AG04450 (cell line): ENCODE results near the gene NDUFS3. TPM values are rescaled to one million over a fixed set of nuclear protein-coding genes. Genes with fewer than 3 reads are reported as not detected.
A peak's percentile ranks its signal among the peaks of the same experiment; 100 is the strongest.
"Not testable (repeated sequence)": the region's sequence is repeated elsewhere in the genome, so short reads cannot be mapped to it uniquely, and the experiment has no call there.

ENCODE experiments used
- CTCF ChIA-PET: fragments of 300-600, 350-600 bp; formaldehyde crosslinking; extraction: SDS; loops from one replicate; lab custom pipeline; 2022; ENCODE audit warnings: antibody characterized with exemption, inconsistent platforms; lab: Charles Lee
- POLR2A ChIA-PET: fragments of 350-600 bp; formaldehyde crosslinking; extraction: SDS; loops from one replicate; lab custom pipeline; 2021; ENCODE audit warnings: antibody characterized with exemption, inconsistent platforms; lab: Yijun Ruan, JAX
- DNase-seq: peaks from one replicate; pipeline ENCODE4 v3.0.0-alpha.2; 2011; ENCODE audit warnings: low read depth, low spot score
- H3K27ac ChIP-seq: one replicate; pipeline ENCODE4 v1.5.1; 2012; ENCODE audit warnings: low read depth, low read length, control low read depth
- H3K27me3 ChIP-seq: one replicate; pipeline ENCODE4 v1.6.0; 2012; ENCODE audit warnings: low read length; ENCODE audit not compliant: control insufficient read depth, insufficient read depth
- H3K4me3 ChIP-seq: 2 replicates; pipeline ENCODE4 v1.5.1; 2011; ENCODE audit warnings: mild to moderate bottlenecking, low read depth, low read length, control low read depth
- H3K9me3 ChIP-seq: 2 replicates; pipeline ENCODE4 v1.5.1; 2012; ENCODE audit warnings: low read length; ENCODE audit not compliant: control insufficient read depth, insufficient read depth
- polyA plus RNA-seq: library from polyadenylated mRNA; depleted of rRNA; stranded (reverse); fragments of >200 nt; gene quantifications from 2 replicates; pipeline ENCODE4 v1.2.3, GENCODE V29; 2011
- TF ChIP-seq, protein P1 (sequence below): IDR thresholded peaks from 2 replicates; pipeline ENCODE4 v1.5.1; 2011; ENCODE audit warnings: low read depth, low read length, control low read depth, inconsistent platforms

The NDUFS3 gene
- polyA plus RNA-seq, 1 experiment = 106 TPM

DNA sequence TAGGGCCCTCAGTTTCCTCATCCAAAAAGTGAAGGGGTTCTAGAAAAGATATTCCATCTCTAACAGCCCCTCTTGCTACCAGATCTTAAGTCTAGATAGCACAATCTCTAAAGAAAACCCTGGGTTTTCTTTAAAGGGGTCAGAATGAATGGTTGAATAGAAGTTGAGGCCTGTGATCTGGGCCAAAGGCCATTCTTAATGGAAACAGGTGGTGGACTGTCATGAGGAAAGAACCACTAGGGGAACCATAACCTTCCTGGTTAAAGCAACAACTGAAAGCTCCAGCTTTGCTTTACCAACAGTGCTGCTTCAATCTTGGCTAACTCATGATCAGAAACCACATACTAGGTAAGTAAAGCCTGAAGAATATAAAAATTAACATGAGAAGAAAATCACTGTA, 27.8 kb upstream of the NDUFS3 start:
- H3K4me3 ChIP-seq = peak overlapping the region; percentile 99
- no peaks in the 10 kb centered on the region for H3K27me3 ChIP-seq
- no peak for DNase-seq
- CTCF ChIA-PET = interaction anchor here (0.6 to 1.3 kb wide), 9 partner anchors 9 to 293 kb away, joined by 3 to 10 read pairs (median 3); no protein-coding TSS in a partner anchor
- H3K9me3 ChIP-seq = peaks cover 3% of the 10 kb centered on the region; the same call in 1 of the 2 replicates
- H3K27ac ChIP-seq = no peak overlapping the region
- TF ChIP-seq, protein P1, sequence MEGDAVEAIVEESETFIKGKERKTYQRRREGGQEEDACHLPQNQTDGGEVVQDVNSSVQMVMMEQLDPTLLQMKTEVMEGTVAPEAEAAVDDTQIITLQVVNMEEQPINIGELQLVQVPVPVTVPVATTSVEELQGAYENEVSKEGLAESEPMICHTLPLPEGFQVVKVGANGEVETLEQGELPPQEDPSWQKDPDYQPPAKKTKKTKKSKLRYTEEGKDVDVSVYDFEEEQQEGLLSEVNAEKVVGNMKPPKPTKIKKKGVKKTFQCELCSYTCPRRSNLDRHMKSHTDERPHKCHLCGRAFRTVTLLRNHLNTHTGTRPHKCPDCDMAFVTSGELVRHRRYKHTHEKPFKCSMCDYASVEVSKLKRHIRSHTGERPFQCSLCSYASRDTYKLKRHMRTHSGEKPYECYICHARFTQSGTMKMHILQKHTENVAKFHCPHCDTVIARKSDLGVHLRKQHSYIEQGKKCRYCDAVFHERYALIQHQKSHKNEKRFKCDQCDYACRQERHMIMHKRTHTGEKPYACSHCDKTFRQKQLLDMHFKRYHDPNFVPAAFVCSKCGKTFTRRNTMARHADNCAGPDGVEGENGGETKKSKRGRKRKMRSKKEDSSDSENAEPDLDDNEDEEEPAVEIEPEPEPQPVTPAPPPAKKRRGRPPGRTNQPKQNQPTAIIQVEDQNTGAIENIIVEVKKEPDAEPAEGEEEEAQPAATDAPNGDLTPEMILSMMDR = peak; percentile 59
- POLR2A ChIA-PET = interaction anchor here (0.7 to 1.9 kb wide), 2 partner anchors 18 to 141 kb away, joined by 4 to 19 read pairs; no protein-coding TSS in a partner anchor

GRCh38 chr11:47552056-47552565, 26.8 kb upstream of the NDUFS3 start:
- ChIA-PET CTCF (interaction anchor here (0.7 to 1.8 kb wide), 10 partner anchors 8 to 294 kb away, joined by 3 to 10 read pairs (median 4); no protein-coding TSS in a partner anchor), POLR2A (interaction anchor here (0.5 to 1.9 kb wide), 8 partner anchors 9 to 125 kb away, joined by 3 to 19 read pairs (median 3); no protein-coding TSS in a partner anchor)
- H3K27me3 ChIP-seq = no peaks in the 10 kb centered on the region
- peak overlapping the region; percentile 99 for H3K4me3 ChIP-seq
- peaks cover 3% of the 10 kb centered on the region; the same call in 1 of the 2 replicates for H3K9me3 ChIP-seq
- TF ChIP-seq, protein P1 = no peak
- no peak for DNase-seq
- H3K27ac ChIP-seq = peak overlapping the region; percentile 82

GRCh38 chr11:47552566-47553405, 26.1 kb upstream of the NDUFS3 start, which contains the start of gene CELF1:
Gene CELF1 (minus strand): TSS chr11:47553132. CDS start chr11:47499523, 53,609 bp downstream.
- H3K4me3 ChIP-seq = peak within 1 kb of the TSS; percentile 99
- CTCF ChIA-PET = interaction anchor here (0.5 to 2.5 kb wide), 43 partner anchors 9 to 151 kb away, joined by 3 to 33 read pairs (median 4); partner anchors contain the start of genes KBTBD4 and NDUFS3
- peaks cover 3% of the 10 kb centered on the region; the same call in 1 of the 2 replicates for H3K9me3 ChIP-seq
- H3K27ac ChIP-seq = peak within 1 kb of the TSS; percentile 82
- POLR2A ChIA-PET = interaction anchor here (0.5 to 1.9 kb wide), 7 partner anchors 10 to 92 kb away, joined by 3 to 19 read pairs (median 3); no protein-coding TSS in a partner anchor
- DNase-seq = peak; percentile 53
- H3K27me3 ChIP-seq = no peaks in the 10 kb centered on the region
- TF ChIP-seq, protein P1 = peak; percentile 66

- DNase-seq = no peak
- TF ChIP-seq, protein P1 = no peak
- peak overlapping the region; percentile 64 for H3K4me3 ChIP-seq
- ChIA-PET POLR2A (interaction anchor here (0.6 kb wide), 1 partner anchor 17 kb away, joined by 3 read pairs; no protein-coding TSS in a partner anchor), CTCF (interaction anchor here (0.5 to 2.5 kb wide), 41 partner anchors 9 to 151 kb away, joined by 3 to 33 read pairs (median 4); partner anchors contain the start of genes KBTBD4 and NDUFS3)
- H3K27ac ChIP-seq = no peak overlapping the region
- no peaks in the 10 kb centered on the region for H3K27me3 ChIP-seq
- H3K9me3 ChIP-seq = peaks cover 3% of the 10 kb centered on the region; the same call in 1 of the 2 replicates
Measured at GRCh38 chr11:47553406-47553743, 25.5 kb upstream of the NDUFS3 start.

DNA sequence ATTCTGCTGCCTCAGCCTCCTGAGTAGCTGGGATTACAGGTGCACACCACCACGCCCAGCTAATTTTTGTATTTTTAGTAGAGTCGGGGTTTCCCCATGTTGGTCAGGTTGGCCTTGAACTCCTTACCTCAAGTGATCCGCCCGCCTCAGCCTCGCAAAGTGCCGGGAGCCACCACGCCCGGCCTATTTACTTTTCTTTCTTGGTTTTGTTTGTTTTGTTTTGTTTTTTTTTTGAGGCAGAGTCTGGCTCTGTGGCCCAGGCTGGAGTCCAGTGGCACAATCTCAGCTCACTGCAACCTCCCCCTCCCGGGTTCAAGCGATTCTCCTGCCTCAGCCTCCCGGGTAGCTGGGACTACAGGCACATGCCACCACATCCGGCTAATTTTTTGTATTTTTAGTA, 21.9 kb upstream of the NDUFS3 start:
- CTCF ChIA-PET, POLR2A ChIA-PET, H3K27me3 ChIP-seq, H3K27ac ChIP-seq, DNase-seq, H3K4me3 ChIP-seq, H3K9me3 ChIP-seq: not testable (repeated sequence)
